ENCODE results near the gene VAC14.

- no peak for TF ChIP-seq EZH2 (IDR thresholded peaks at IDR 0.05)
- no peak for TF ChIP-seq SP1 (IDR thresholded peaks at IDR 0.05; ENCODE audit: low read depth)
- TF ChIP-seq, protein P1, sequence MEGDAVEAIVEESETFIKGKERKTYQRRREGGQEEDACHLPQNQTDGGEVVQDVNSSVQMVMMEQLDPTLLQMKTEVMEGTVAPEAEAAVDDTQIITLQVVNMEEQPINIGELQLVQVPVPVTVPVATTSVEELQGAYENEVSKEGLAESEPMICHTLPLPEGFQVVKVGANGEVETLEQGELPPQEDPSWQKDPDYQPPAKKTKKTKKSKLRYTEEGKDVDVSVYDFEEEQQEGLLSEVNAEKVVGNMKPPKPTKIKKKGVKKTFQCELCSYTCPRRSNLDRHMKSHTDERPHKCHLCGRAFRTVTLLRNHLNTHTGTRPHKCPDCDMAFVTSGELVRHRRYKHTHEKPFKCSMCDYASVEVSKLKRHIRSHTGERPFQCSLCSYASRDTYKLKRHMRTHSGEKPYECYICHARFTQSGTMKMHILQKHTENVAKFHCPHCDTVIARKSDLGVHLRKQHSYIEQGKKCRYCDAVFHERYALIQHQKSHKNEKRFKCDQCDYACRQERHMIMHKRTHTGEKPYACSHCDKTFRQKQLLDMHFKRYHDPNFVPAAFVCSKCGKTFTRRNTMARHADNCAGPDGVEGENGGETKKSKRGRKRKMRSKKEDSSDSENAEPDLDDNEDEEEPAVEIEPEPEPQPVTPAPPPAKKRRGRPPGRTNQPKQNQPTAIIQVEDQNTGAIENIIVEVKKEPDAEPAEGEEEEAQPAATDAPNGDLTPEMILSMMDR (IDR thresholded peaks at IDR 0.05 in 2 of 3, conservative IDR thresholded peaks at IDR 0.05 in 1 of 3; ENCODE audit: borderline replicate concordance in 1 of 3, insufficient read depth in 1 of 3, low read depth in 2 of 3, low read length in 2 of 3) = no peak
- TF ChIP-seq, protein P2, sequence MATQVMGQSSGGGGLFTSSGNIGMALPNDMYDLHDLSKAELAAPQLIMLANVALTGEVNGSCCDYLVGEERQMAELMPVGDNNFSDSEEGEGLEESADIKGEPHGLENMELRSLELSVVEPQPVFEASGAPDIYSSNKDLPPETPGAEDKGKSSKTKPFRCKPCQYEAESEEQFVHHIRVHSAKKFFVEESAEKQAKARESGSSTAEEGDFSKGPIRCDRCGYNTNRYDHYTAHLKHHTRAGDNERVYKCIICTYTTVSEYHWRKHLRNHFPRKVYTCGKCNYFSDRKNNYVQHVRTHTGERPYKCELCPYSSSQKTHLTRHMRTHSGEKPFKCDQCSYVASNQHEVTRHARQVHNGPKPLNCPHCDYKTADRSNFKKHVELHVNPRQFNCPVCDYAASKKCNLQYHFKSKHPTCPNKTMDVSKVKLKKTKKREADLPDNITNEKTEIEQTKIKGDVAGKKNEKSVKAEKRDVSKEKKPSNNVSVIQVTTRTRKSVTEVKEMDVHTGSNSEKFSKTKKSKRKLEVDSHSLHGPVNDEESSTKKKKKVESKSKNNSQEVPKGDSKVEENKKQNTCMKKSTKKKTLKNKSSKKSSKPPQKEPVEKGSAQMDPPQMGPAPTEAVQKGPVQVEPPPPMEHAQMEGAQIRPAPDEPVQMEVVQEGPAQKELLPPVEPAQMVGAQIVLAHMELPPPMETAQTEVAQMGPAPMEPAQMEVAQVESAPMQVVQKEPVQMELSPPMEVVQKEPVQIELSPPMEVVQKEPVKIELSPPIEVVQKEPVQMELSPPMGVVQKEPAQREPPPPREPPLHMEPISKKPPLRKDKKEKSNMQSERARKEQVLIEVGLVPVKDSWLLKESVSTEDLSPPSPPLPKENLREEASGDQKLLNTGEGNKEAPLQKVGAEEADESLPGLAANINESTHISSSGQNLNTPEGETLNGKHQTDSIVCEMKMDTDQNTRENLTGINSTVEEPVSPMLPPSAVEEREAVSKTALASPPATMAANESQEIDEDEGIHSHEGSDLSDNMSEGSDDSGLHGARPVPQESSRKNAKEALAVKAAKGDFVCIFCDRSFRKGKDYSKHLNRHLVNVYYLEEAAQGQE (IDR thresholded peaks at IDR 0.05; ENCODE audit: low read depth) = no peak
- no peak for TF ChIP-seq EZH2phosphoT487 (IDR thresholded peaks at IDR 0.05; ENCODE audit: borderline replicate concordance)
- TF ChIP-seq POLR2AphosphoS5 (IDR thresholded peaks at IDR 0.05; ENCODE audit: low read depth, low read length) = no peak
- TF ChIP-seq POLR2A (IDR thresholded peaks at IDR 0.05; ENCODE audit: borderline replicate concordance, extremely low read depth, insufficient read depth, insufficient read length) = no peak
- no peak for TF ChIP-seq RAD21 (IDR thresholded peaks at IDR 0.05; ENCODE audit: low read depth)
- TF ChIP-seq SIN3A (IDR thresholded peaks at IDR 0.05; ENCODE audit: low read depth) = no peak
- TF ChIP-seq ATF3 (IDR thresholded peaks at IDR 0.05) = no peak
- TF ChIP-seq, protein P3, sequence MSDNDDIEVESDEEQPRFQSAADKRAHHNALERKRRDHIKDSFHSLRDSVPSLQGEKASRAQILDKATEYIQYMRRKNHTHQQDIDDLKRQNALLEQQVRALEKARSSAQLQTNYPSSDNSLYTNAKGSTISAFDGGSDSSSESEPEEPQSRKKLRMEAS (IDR thresholded peaks at IDR 0.05) = no peak
- no peak for TF ChIP-seq ZBTB33 (IDR thresholded peaks at IDR 0.05; ENCODE audit: extremely low read depth, insufficient replicate concordance, low read length)
- no peak for TF ChIP-seq CEBPB (IDR thresholded peaks at IDR 0.05; ENCODE audit: low read depth)
These were observed 106.1 kb downstream of the VAC14 start for GRCh38 chr16:70694868-70695218.
